Testis (tissue), 2 donors: ENCODE results near the gene PIEZO1.

Experiments used
- CTCF ChIP-seq, 3 experiments: fragments of 450-650 bp in 2 of 3; fragments of 200-600 bp in 1 of 3; sonication (generic) in 1 of 3; IDR thresholded peaks; one replicate each; pipeline ENCODE4 v1.5.1; 2016 to 2019; ENCODE audit warnings: antibody characterized with exemption in 3 of 3, mild to moderate bottlenecking in 2 of 3, moderate library complexity in 1 of 3
- POLR2A ChIP-seq: fragments of 450-650 bp; IDR thresholded peaks from one replicate; pipeline ENCODE4 v1.6.1; 2017; ENCODE audit warnings: antibody characterized with exemption, mild to moderate bottlenecking, moderate library complexity

GRCh38 chr16:88759245-88759975, 25.6 kb downstream of the PIEZO1 start:
- TF ChIP-seq POLR2A (no peak), CTCF (IDR thresholded peaks at IDR 0.05) (no peak)
